SKM-1 (cell line): ENCODE measurements around the gene ARHGEF40.

Source experiments
- DNase-seq: peaks from one replicate; lab custom pipeline; 2025; ENCODE audit not compliant: unreplicated experiment; lab: John Stamatoyannopoulos, UW

ARHGEF40 gene

DNA sequence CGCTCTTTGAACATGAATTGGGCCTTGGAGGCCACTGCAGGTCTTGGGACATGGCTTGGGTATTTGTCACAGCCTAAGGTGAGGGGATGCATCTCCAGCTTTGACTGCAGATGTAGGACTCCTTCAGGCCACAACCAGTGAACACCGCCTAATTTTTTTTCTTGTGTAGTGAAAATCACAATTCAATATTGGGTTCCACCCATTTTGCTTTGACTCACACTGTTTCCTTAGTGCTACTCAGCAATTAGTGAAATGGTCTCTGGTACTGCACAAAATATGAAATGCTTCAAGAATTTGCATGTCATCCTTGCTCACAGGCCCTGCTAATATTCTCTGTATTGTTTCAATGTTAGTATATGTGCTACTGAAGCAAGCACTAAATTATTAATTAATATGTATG is 43.3 kb downstream of the ARHGEF40 start:
- no peak for DNase-seq

DNA sequence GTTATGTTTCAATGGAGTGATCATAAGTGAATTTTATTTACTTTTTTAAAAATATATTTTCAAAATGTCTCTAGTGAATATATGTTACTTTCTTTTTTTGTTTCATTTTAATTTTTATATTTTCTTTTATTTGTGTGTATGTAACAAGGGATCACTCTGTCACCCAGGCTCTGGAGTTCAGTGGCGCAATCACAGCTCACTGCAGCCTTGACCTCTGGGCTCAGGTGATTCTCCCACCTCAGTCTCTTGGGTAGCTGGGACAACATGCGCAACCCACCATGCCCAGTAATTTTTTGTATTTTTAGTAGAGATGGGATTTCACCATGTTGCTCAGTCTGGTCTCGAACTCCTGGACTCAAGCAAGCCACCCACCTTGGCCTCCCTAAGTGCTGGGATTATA is 48.8 kb downstream of the ARHGEF40 start:
- DNase-seq = no peak

DNA sequence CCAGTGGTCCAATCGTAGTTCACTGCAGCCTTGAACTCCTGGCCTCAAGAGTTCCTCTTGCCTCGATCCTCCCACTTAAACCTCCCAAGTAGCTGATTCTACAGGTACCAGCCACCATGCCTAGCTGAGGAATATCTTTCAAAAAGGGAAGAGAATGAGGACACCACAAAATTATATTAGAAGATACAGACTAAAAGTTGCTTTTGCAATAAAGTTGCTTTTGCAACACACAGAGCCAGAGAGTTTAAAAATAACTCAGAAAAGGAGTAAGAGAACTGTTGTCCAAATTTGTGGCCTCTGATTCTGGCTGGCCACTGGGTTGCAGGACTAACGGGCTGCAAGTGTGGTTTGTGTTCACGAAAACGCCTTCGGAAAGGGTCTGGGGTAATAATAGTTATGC is 50.6 kb downstream of the ARHGEF40 start:
- DNase-seq = no peak

DNA sequence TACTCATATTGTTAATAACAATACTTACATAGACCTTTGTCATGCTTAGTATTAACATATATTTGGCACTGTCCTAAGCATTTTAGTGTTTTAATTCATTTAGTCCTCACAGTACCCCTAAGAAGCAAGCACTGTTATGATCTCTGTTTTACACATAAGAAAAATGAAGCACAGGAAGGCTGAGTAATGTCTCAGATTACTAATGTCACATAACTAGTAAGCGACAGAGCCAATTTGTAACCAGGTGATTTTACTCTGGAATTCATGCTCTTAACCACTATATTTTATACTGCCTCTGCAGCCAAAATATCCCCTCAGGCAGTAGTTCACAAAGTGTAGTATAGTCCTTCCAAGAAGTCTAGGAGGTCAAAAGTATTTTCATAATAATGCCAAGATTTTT is 51.0 kb downstream of the ARHGEF40 start:
- DNase-seq = no peak

DNA sequence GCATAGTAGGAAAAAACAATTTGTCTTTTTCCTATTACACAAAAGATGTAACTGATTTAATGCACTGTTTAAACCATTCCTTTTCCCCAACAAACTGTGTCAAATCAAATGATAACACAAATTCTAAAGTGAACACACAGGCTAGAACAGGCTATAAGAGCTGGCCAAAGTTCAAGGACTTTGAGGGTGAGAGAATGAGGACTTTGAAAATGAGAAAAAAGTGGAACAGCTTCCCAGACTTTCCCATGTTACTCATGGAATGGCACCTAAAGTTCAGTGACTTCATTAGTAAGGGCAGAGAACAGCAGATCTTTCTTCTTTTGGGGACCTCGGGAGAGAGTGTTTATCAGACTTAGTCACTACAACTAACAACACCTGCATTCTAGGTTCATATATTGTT is 53.3 kb downstream of the ARHGEF40 start:
- no peak for DNase-seq

DNA sequence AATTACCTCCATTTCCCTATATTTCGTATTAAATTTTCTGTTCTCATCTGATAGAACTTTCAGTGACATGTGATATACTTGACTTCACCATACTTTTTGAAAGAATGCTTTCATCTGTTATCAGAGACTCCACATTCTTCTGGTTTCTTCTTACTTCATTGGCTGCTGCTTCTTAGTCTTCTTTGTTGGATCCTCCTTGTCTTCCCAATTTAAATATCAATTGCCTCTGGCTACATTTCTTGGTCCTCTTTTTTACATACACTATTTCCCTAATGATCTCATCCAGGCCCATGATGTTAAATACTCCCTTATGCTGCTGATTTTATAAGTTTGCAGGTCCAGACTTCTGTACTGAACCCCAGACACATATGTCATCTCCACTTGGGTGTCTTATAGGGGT is 63.8 kb downstream of the ARHGEF40 start:
- no peak for DNase-seq

DNA sequence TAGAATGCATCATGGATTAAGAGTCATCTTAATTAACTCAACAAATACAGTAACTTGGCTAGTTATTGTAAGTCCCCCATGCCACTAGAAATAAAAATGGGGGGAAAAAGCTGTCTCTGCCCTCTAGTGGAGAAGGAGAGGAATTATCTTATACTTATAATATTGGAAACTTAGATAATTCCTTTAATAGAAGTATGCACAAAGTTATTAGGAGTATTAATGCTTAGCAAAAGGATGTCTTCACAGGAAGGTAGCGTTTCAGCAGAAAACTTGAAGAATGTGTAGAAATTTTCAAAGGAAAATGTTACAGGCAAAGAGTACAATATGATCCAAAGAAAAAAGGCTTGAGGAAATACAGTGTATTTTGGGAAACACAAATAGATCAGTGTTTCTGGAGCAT is 65.9 kb downstream of the ARHGEF40 start:
- DNase-seq = no peak
